ENCODE results near the gene SLC25A22. TPM values are rescaled to one million over a fixed set of nuclear protein-coding genes. Genes with fewer than 3 reads are reported as not detected.

Gene SLC25A22
- total and polyA plus RNA-seq, 9 of the 15 experiments (the other 6 are each of a cell fraction or from before 2014, with no cell fraction given) = 0.41 to 55.4 (median 11.4) TPM

GRCh38 chr11:833114-833791, 35.2 kb upstream of the SLC25A22 start (continued):
- TF ChIP-seq RAD21 (CRISPR knock-in tag; conservative IDR thresholded peaks at IDR 0.05 in 1 of 2, IDR thresholded peaks at IDR 0.05 in 1 of 2) (no peak), HNRNPUL1 (IDR thresholded peaks at IDR 0.05; ENCODE audit: low read length) (no peak), CBX1 (IDR thresholded peaks at IDR 0.05; ENCODE audit: low read depth) (no peak), CREM (IDR thresholded peaks at IDR 0.05; ENCODE audit: low read depth) (peak; percentile 56; the same call in 1 of the 2 replicates), ZNF586 (CRISPR knock-in tag; conservative IDR thresholded peaks at IDR 0.05) (no peak), ZBTB7A (IDR thresholded peaks at IDR 0.05; ENCODE audit: borderline replicate concordance, control insufficient read depth, low read depth, low read length) (peak; percentile 66; the same call in 1 of the 2 replicates), SIN3B (IDR thresholded peaks at IDR 0.05; ENCODE audit: low read depth) (0 out of 2 replicates have a peak, but pooled peaks have one; percentile 29), EGR1 (conservative IDR thresholded peaks at IDR 0.05) (peak; percentile 44), ZNF23 (CRISPR knock-in tag; IDR thresholded peaks at IDR 0.05) (no peak), ZNF740 (CRISPR knock-in tag; IDR thresholded peaks at IDR 0.05) (peak; percentile 72), ZNF740 (tag; IDR thresholded peaks at IDR 0.05) (peak in 1 of 2 experiments; percentile 15; a peak in 1 of 4 replicates), GABPB1 (CRISPR knock-in tag; IDR thresholded peaks at IDR 0.05) (peak; percentile 15; the same call in 1 of the 2 replicates), RFX7 (CRISPR knock-in tag; IDR thresholded peaks at IDR 0.05) (no peak), ZNF75A (CRISPR knock-in tag; IDR thresholded peaks at IDR 0.05) (no peak), POLR2B (IDR thresholded peaks at IDR 0.05; ENCODE audit: low read depth, partially characterized antibody) (no peak), NFIC (IDR thresholded peaks at IDR 0.05) (0 out of 2 replicates have a peak, but pooled peaks have one; percentile 9), NRF1 (conservative IDR thresholded peaks at IDR 0.05 in 1 of 2, IDR thresholded peaks at IDR 0.05 in 1 of 2) (peak in 1 of 2 experiments; percentile 27; a peak in 1 of 4 replicates)
- TF ChIP-seq, protein P1, sequence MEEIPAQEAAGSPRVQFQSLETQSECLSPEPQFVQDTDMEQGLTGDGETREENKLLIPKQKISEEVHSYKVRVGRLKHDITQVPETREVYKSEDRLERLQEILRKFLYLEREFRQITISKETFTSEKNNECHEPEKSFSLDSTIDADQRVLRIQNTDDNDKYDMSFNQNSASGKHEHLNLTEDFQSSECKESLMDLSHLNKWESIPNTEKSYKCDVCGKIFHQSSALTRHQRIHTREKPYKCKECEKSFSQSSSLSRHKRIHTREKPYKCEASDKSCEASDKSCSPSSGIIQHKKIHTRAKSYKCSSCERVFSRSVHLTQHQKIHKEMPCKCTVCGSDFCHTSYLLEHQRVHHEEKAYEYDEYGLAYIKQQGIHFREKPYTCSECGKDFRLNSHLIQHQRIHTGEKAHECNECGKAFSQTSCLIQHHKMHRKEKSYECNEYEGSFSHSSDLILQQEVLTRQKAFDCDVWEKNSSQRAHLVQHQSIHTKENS (CRISPR knock-in tag; IDR thresholded peaks at IDR 0.05) = no peak
- TF ChIP-seq, protein P2, sequence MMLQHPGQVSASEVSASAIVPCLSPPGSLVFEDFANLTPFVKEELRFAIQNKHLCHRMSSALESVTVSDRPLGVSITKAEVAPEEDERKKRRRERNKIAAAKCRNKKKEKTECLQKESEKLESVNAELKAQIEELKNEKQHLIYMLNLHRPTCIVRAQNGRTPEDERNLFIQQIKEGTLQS (IDR thresholded peaks at IDR 0.05) = peak; percentile 86
- TF ChIP-seq, protein P2 (CRISPR knock-in tag; conservative IDR thresholded peaks at IDR 0.05) = no peak
- TF ChIP-seq, protein P3, sequence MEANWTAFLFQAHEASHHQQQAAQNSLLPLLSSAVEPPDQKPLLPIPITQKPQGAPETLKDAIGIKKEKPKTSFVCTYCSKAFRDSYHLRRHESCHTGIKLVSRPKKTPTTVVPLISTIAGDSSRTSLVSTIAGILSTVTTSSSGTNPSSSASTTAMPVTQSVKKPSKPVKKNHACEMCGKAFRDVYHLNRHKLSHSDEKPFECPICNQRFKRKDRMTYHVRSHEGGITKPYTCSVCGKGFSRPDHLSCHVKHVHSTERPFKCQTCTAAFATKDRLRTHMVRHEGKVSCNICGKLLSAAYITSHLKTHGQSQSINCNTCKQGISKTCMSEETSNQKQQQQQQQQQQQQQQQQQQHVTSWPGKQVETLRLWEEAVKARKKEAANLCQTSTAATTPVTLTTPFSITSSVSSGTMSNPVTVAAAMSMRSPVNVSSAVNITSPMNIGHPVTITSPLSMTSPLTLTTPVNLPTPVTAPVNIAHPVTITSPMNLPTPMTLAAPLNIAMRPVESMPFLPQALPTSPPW (CRISPR knock-in tag; IDR thresholded peaks at IDR 0.05) = peak; percentile 81
- TF ChIP-seq, protein P4, sequence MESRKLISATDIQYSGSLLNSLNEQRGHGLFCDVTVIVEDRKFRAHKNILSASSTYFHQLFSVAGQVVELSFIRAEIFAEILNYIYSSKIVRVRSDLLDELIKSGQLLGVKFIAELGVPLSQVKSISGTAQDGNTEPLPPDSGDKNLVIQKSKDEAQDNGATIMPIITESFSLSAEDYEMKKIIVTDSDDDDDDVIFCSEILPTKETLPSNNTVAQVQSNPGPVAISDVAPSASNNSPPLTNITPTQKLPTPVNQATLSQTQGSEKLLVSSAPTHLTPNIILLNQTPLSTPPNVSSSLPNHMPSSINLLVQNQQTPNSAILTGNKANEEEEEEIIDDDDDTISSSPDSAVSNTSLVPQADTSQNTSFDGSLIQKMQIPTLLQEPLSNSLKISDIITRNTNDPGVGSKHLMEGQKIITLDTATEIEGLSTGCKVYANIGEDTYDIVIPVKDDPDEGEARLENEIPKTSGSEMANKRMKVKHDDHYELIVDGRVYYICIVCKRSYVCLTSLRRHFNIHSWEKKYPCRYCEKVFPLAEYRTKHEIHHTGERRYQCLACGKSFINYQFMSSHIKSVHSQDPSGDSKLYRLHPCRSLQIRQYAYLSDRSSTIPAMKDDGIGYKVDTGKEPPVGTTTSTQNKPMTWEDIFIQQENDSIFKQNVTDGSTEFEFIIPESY (CRISPR knock-in tag; IDR thresholded peaks at IDR 0.05) = peak; percentile 17; the same call in 1 of the 2 replicates

All from K562 (cell line).